HG03097 (cell line): ENCODE measurements around the gene TCAP.

ENCODE experiments used
- ATAC-seq: cut with Tn5 transposase; IDR thresholded peaks from one replicate; pipeline ENCODE4 v1.9.1; 2021; ENCODE audit not compliant: unreplicated experiment, low FRiP score

Gene TCAP

GRCh38 chr17:39628655-39629493, 36.3 kb upstream of the TCAP start:
- ATAC-seq: no peak

- no peak for ATAC-seq
Observed at GRCh38 chr17:39629494-39629880, 35.7 kb upstream of the TCAP start.

GRCh38 chr17:39629898-39630297, 35.3 kb upstream of the TCAP start:
- ATAC-seq: no peak

- no peak for ATAC-seq
Observed at GRCh38 chr17:39631403-39631802, 33.7 kb upstream of the TCAP start.

- no peak for ATAC-seq
Observed at GRCh38 chr17:39632153-39632941, 32.8 kb upstream of the TCAP start.

- no peak for ATAC-seq
Observed at GRCh38 chr17:39633570-39634183, 31.5 kb upstream of the TCAP start.

- ATAC-seq: no peak
Observed at GRCh38 chr17:39634384-39634871, 30.7 kb upstream of the TCAP start.

- no peak for ATAC-seq
Observed at GRCh38 chr17:39635614-39636176, 29.5 kb upstream of the TCAP start.

- ATAC-seq: no peak
Observed at GRCh38 chr17:39636587-39636926, 28.6 kb upstream of the TCAP start.

- ATAC-seq: peak; percentile 50
Observed at GRCh38 chr17:39636927-39637736, 28.0 kb upstream of the TCAP start, which contains the start of gene STARD3. STARD3 (plus strand) TSS chr17:39637144; CDS start chr17:39653532, 16,388 bp downstream.

GRCh38 chr17:39638317-39638716, 26.8 kb upstream of the TCAP start:
- ATAC-seq: no peak

GRCh38 chr17:39639043-39639442, 26.1 kb upstream of the TCAP start:
- no peak for ATAC-seq

GRCh38 chr17:39639566-39640458, 25.3 kb upstream of the TCAP start:
- ATAC-seq: no peak

GRCh38 chr17:39640591-39641031, 24.5 kb upstream of the TCAP start:
- ATAC-seq: no peak

GRCh38 chr17:39641097-39641496, 24.1 kb upstream of the TCAP start:
- ATAC-seq: no peak

- ATAC-seq: no peak
Observed at GRCh38 chr17:39641883-39642282, 23.3 kb upstream of the TCAP start.

- no peak for ATAC-seq
Observed at GRCh38 chr17:39642291-39643074, 22.7 kb upstream of the TCAP start.

- no peak for ATAC-seq
Observed at GRCh38 chr17:39643271-39643670, 21.9 kb upstream of the TCAP start.
